Esophagus muscularis mucosa (tissue), 4 donors: ENCODE results near the gene NFE2. TPM values are rescaled to one million over a fixed set of nuclear protein-coding genes. Genes with fewer than 3 reads are reported as not detected.

Experiments
- DNase-seq: peaks from one replicate; pipeline ENCODE4 v3.0.0-alpha.2; 2017; ENCODE audit errors: extremely low spot score
- H3K27ac ChIP-seq, 4 donors: fragments of 200-600 bp; sonication (generic); replicated peaks in 1 of 4; 1 replicate in 3 of 4; 2 replicates in 1 of 4; pipeline ENCODE4 v1.5.1; 2016 to 2019; ENCODE audit warnings: mild to moderate bottlenecking in 1 of 4
- H3K27me3 ChIP-seq, 4 donors: fragments of 200-600 bp; sonication (generic); one replicate each; pipeline versions ENCODE4 v1.5.1 to v1.6.0; 2016 to 2019
- H3K36me3 ChIP-seq, 4 donors: fragments of 200-600 bp; sonication (generic); one replicate each; pipeline ENCODE4 v1.5.1; 2016 to 2019
- H3K4me1 ChIP-seq, 4 donors: fragments of 200-600 bp; sonication (generic); one replicate each; pipeline ENCODE4 v1.5.1; 2016 to 2019
- H3K4me3 ChIP-seq, 4 donors: fragments of 200-600 bp; sonication (generic); 1 replicate in 2 of 4; 2 replicates in 2 of 4; pipeline ENCODE4 v1.5.1; 2016 to 2019; ENCODE audit warnings: mild to moderate bottlenecking in 4 of 4, moderate library complexity in 1 of 4
- H3K9me3 ChIP-seq, 4 donors: fragments of 200-600 bp; sonication (generic); 1 replicate in 3 of 4; 2 replicates in 1 of 4; pipeline ENCODE4 v1.5.1; 2016 to 2019
- EP300 ChIP-seq: sonication (generic); formaldehyde crosslinking; IDR thresholded peaks from one replicate; pipeline ENCODE4 v1.6.1; 2017; ENCODE audit warnings: antibody characterized with exemption
- POLR2A ChIP-seq: fragments of 450-650 bp; IDR thresholded peaks from one replicate; pipeline ENCODE4 v1.6.1; 2017; ENCODE audit warnings: antibody characterized with exemption, moderate library complexity, mild to moderate bottlenecking, low read depth
- POLR2AphosphoS5 ChIP-seq, 2 donors: sonication (generic); formaldehyde crosslinking; IDR thresholded peaks; one replicate each; pipeline ENCODE4 v1.6.1; 2017; ENCODE audit warnings: antibody characterized with exemption in 2 of 2
- WGBS: methylation state at CpG from one replicate; pipeline ENCODE4 v1.1.5; 2018; 5-methylcytosine and 5-hydroxymethylcytosine counted together
- intact Hi-C: fragments of 100-400 bp; cut with DNase I; formaldehyde crosslinking; loops from one replicate; pipeline ENCODE4 v1.15.1; 2023
- small RNA-seq, 3 donors: library from RNA; depleted of rRNA; stranded (forward); fragments of <200 nt; gene quantifications; one replicate each; pipeline ENCODE3, GENCODE V24; 2016
- total RNA-seq, 4 donors: library from RNA; depleted of rRNA; stranded (reverse); fragments of >200 nt; gene quantifications; one replicate each; pipeline versions ENCODE4 v1.1.0 to v1.2.1, GENCODE V29; 2016
- TF ChIP-seq, protein P1 (sequence below), 3 experiments: fragments of 200-600 bp in 2 of 3; fragments of 450-650 bp in 1 of 3; sonication (generic) in 2 of 3; IDR thresholded peaks; one replicate each; pipeline ENCODE4 v1.5.1; 2017 to 2019; ENCODE audit warnings: antibody characterized with exemption in 3 of 3, mild to moderate bottlenecking in 2 of 3, moderate library complexity in 1 of 3

NFE2 gene
- total RNA-seq, 4 donors from 2014 or later: 0.32 to 3.8 (median 0.42) TPM; not detected in 1

DNA sequence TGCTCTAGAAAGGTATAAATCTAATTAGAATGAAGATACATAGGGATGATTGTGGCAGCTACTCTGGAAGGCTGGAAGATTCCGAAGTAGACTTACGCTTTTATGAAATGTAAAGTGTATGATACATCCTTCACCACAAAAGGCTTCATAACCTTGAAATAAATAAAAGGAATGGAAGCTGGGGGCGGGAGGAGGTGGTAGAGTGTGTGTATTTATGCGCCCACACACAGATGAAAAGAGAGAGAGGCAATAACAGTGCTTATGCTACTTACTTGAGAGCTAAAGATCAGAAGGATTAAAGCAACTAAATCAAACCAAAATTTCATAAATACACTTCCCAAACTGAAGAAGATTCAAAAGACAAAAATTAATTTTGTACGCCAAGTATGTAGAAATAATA lies 51.3 kb downstream of the NFE2 start:
- no peak overlapping the region for H3K4me3 ChIP-seq
- intact Hi-C loops: no loop called here
- H3K27me3 ChIP-seq: no peaks in the 10 kb centered on the region
- H3K27ac ChIP-seq: no peak overlapping the region
- DNase-seq: no peak
- H3K4me1 ChIP-seq: peaks cover 16 to 28% (median 19%) of the 10 kb centered on the region in 4 donors
- TF ChIP-seq POLR2A: no peak
- TF ChIP-seq EP300: no peak
- TF ChIP-seq, protein P1, sequence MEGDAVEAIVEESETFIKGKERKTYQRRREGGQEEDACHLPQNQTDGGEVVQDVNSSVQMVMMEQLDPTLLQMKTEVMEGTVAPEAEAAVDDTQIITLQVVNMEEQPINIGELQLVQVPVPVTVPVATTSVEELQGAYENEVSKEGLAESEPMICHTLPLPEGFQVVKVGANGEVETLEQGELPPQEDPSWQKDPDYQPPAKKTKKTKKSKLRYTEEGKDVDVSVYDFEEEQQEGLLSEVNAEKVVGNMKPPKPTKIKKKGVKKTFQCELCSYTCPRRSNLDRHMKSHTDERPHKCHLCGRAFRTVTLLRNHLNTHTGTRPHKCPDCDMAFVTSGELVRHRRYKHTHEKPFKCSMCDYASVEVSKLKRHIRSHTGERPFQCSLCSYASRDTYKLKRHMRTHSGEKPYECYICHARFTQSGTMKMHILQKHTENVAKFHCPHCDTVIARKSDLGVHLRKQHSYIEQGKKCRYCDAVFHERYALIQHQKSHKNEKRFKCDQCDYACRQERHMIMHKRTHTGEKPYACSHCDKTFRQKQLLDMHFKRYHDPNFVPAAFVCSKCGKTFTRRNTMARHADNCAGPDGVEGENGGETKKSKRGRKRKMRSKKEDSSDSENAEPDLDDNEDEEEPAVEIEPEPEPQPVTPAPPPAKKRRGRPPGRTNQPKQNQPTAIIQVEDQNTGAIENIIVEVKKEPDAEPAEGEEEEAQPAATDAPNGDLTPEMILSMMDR (IDR thresholded peaks at IDR 0.05): no peak
- no peak for TF ChIP-seq POLR2AphosphoS5 (IDR thresholded peaks at IDR 0.05)
- peaks cover 10 to 65% (median 36%) of the 10 kb centered on the region in 4 donors for H3K36me3 ChIP-seq
- H3K9me3 ChIP-seq: no peaks in the 10 kb centered on the region
- 93% methylated on average over 5 of the region's 5 CpGs for WGBS

GRCh38 chr12:54246011-54246641 lies 54.7 kb downstream of the NFE2 start:
- no peak overlapping the region for H3K27ac ChIP-seq
- 79% methylated on average over 6 of the region's 6 CpGs for WGBS
- no peak for DNase-seq
- no peak for TF ChIP-seq EP300
- TF ChIP-seq POLR2AphosphoS5 (IDR thresholded peaks at IDR 0.05): no peak
- peaks cover 9 to 19% (median 13%) of the 10 kb centered on the region in 4 donors for H3K4me1 ChIP-seq
- intact Hi-C loops: no loop called here
- peaks cover 21 to 82% (median 59%) of the 10 kb centered on the region in 4 donors for H3K36me3 ChIP-seq
- H3K9me3 ChIP-seq: no peaks in the 10 kb centered on the region
- no peak overlapping the region for H3K4me3 ChIP-seq
- H3K27me3 ChIP-seq: no peaks in the 10 kb centered on the region

Small RNAs within 50 kb of the gene (small RNA-seq; reads per million reads assigned to genes)
- gene MIR148B (50.8 to 79.9 (median 76.8) reads per million in 3 donors), gene RN7SL390P (0 to 0.51 (median 0) reads per million in 3 donors), gene RN7SL744P (0 reads per million in 3 donors), gene RNU6-950P (0 reads per million in 3 donors)

Other genes with a start within 250 kb of the NFE2 start
- 1 to 10 TPM in 3 of 4 donors, under 1 TPM in 1; 0.83 to 3.6 (median 2.5) TPM for gene HOXC4, start 247.2 kb downstream of the NFE2 start, total RNA-seq
- gene SMUG1, start 112.0 kb downstream of the NFE2 start, total RNA-seq: 10 to 100 TPM; 28.0 to 37.2 (median 30.8) TPM
- 10 to 100 TPM; 29.0 to 45.3 (median 37.3) TPM for gene CBX5, start 20.9 kb downstream of the NFE2 start, total RNA-seq
- 100 to 1,000 TPM; 216 to 368 (median 270) TPM for gene HNRNPA1, start 20.3 kb downstream of the NFE2 start, total RNA-seq
- gene COPZ1, start 24.1 kb upstream of the NFE2 start, total RNA-seq: 10 to 100 TPM; 41.1 to 61.9 (median 48.5) TPM
- gene GPR84, start 63.5 kb upstream of the NFE2 start, total RNA-seq: under 1 TPM in 1 of 4 donors, not detected in 3; 0.66 TPM
- 10 to 100 TPM; 15.7 to 32.6 (median 19.4) TPM for gene ZNF385A, start 83.7 kb upstream of the NFE2 start, total RNA-seq
- 100 to 1,000 TPM; 264 to 785 (median 602) TPM for gene ITGA5, start 118.3 kb upstream of the NFE2 start, total RNA-seq
- gene GTSF1, start 172.6 kb upstream of the NFE2 start, total RNA-seq: not detected
- gene NCKAP1L, start 196.7 kb upstream of the NFE2 start, total RNA-seq: 10 to 100 TPM; 11.1 to 23.2 (median 20.0) TPM
- gene PDE1B, start 248.6 kb upstream of the NFE2 start, total RNA-seq: 1 to 10 TPM; 4.5 to 9.7 (median 5.0) TPM